Activated CD4-positive, alpha-beta T cell treated with anti-CD3 and anti-CD28 coated beads, Interleukin-2, amount 10 ng/mL, durations not matched to agents 24 days and 14 days (primary cell): Measurements from ENCODE around the gene PHOX2B. TPM values are rescaled to one million over a fixed set of nuclear protein-coding genes. Genes with fewer than 3 reads are reported as not detected.
"Not testable (repeated sequence)": the region's sequence is repeated elsewhere in the genome, so short reads cannot be mapped to it uniquely, and the experiment has no call there.

Experiments used
- DNase-seq: peaks from one replicate; pipeline ENCODE4 v3.0.0; 2022
- H3K27ac Mint-ChIP-seq: one replicate; pipeline ENCODE4 v1.8.0; 2022; ENCODE audit warnings: mild to moderate bottlenecking, mixed read lengths
- H3K27me3 Mint-ChIP-seq: one replicate; pipeline ENCODE4 v1.8.0; 2022; ENCODE audit warnings: mixed read lengths
- H3K36me3 Mint-ChIP-seq: one replicate; pipeline ENCODE4 v1.8.0; 2022; ENCODE audit warnings: low read depth, mild to moderate bottlenecking, mixed read lengths
- H3K4me1 Mint-ChIP-seq: one replicate; pipeline ENCODE4 v1.8.0; 2021; ENCODE audit warnings: mixed read lengths
- H3K4me3 Mint-ChIP-seq: one replicate; pipeline ENCODE4 v1.8.0; 2022; ENCODE audit warnings: mild to moderate bottlenecking, moderate library complexity, mixed read lengths
- H3K9me3 Mint-ChIP-seq: one replicate; pipeline ENCODE4 v1.8.0; 2021; ENCODE audit warnings: mixed read lengths
- intact Hi-C: fragments of 100-400 bp; cut with micrococcal nuclease; formaldehyde crosslinking; loops from one replicate; pipeline ENCODE4 v1.15.1; 2023
- total RNA-seq: library from RNA; stranded (reverse); gene quantifications from 2 replicates; pipeline ENCODE4 v1.2.3, GENCODE V29; 2022

Gene PHOX2B
- total RNA-seq, 1 donor from 2014 or later, result not detected

DNA sequence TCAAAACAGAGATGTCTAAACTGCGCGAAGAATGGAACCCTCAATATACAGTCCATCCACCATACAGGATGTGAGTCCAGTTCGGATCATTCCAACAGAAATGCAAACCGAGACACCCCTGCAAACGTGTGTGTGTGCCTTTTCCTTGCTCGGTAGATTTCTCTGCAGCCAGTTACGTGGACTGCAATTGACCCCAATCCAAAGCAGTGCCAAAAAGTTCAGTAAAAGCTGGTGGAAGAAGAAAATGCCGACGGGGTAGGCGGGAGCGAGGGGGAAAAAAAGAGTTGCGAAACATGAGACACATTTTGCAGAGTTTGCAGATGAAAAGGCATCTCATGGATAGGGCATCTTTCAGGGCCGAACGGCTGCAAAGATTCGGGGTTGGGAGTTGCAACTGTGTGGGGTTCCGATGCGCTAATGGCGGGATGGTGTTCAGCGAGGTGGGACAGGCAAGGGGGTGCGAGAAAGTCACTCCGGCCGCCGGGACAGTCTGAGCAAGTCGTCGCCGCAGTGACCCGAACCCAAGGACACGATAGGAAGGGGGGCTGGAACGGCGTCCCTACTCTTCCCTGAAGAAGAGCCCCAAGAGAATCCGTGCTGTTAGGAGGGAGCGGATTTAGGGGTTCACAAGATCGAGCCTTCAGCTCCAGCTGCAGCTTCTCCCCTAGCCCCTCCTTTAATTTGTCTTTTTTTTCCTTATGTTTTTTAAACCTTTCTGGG is 3.8 kb downstream of the PHOX2B start:
- intact Hi-C loops, result loop anchor here (10.0 kb wide), 1 partner anchor 650 kb away; the partner anchor contains the start of gene SHISA3
- no peak for DNase-seq
- no peak overlapping the region for H3K4me3 Mint-ChIP-seq

DNA sequence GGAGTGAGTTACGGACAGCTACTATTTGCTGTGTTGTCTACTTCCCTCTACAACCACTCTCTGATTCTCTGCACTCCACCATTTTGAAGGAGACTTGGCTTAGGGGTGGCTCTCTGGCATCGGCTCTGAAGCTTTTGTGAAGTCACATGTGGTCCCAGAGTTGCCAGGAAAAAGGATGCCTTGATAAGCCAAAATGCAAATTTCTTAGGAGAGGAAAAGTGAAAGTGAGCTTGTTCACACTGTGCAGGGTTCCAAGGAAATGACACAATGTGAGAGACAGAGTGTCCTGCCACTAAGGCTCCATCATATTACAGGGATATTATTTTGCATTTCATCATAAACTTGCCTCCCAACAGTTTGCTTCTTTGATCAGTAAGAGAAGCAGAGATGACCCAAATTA is 7.2 kb downstream of the PHOX2B start:
- Mint-ChIP-seq H3K4me3 (no peak overlapping the region), H3K9me3 (peaks cover 5% of the 10 kb centered on the region), H3K36me3 (peaks cover 7% of the 10 kb centered on the region), H3K27me3 (peaks cover 20% of the 10 kb centered on the region), H3K27ac (no peak overlapping the region), H3K4me1 (no peaks in the 10 kb centered on the region)
- intact Hi-C loops, result loop anchor here (10.0 kb wide), 1 partner anchor 653 kb away; the partner anchor contains the start of gene SHISA3
- no peak for DNase-seq

More for the DNA sequence above, 3.8 kb downstream of the PHOX2B start:
- no peak overlapping the region for H3K27ac Mint-ChIP-seq
- H3K27me3 Mint-ChIP-seq, result peaks cover 52% of the 10 kb centered on the region
- peaks cover 16% of the 10 kb centered on the region for H3K9me3 Mint-ChIP-seq
- no peaks in the 10 kb centered on the region for H3K4me1 Mint-ChIP-seq
- peaks cover 10% of the 10 kb centered on the region for H3K36me3 Mint-ChIP-seq

DNA sequence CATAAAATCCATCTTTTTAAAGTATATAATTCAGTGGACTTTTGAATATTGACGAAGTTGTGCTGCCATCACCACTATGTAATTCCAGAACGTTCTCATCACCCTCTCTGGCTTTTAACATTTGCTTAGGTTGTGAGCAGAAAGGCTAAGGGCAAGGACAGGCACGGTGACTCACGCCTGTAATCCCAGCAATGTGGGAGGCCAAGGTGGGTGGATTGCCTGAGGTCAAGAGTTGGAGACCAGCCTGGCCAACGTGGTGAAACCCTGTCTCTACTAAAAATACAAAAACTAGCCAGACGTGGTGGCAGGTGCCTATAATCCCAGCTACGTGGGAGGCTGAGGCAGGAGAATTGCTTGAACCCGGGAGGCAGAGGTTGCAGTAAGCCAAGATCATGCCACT is 11.0 kb downstream of the PHOX2B start:
- H3K36me3 Mint-ChIP-seq, intact Hi-C loops, DNase-seq, H3K27me3 Mint-ChIP-seq, H3K4me3 Mint-ChIP-seq, H3K4me1 Mint-ChIP-seq, H3K9me3 Mint-ChIP-seq, H3K27ac Mint-ChIP-seq: not testable (repeated sequence)

DNA sequence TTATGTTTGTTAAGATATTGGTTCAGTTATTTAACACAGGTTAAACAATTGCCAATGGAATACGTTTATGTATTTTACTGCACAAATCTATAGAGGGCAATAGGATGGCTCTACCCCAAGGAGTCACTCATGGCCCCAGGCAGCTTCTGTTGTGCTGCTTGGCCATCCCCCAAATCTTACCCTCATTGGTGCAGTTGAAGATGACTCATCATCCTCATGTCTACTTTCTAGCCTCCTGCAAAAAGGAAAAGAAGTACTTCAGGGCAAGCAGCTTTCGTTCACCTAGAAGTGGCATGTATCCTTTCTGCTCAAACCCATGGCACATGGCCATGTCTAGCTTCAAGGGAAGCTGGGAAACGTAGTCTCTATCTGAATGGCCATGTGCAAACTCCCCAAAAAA is 14.2 kb downstream of the PHOX2B start:
- intact Hi-C loops, result no loop called here

DNA sequence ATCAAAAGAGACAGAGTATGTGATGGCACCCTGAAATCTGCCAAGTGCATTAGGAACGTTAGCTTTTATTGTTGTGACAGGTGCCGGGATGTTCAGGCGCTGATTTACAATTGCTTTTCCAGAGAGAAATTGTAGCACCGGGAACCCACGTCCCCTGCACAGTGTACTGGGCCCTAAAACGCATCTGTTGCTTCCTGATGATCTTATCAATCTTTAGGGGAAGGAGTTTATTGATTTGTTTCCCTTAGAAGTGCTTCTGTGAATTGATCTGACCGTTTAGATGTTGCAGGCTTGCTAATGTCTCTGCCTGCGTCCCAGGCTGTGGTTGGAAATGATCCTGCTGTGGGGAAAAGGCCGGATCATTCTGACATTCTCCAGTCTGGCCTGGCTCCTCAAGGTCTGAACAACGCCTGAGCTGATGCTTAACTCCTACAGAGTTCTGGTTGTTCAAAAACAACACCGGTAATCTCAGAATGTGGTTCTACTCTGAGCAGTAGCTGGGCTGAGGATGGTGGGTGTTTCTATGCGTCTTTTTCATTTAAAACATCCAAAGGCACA is 16.9 kb downstream of the PHOX2B start:
- Mint-ChIP-seq H3K27ac (no peak overlapping the region), H3K4me3 (no peak overlapping the region), H3K36me3 (no peaks in the 10 kb centered on the region), H3K9me3 (peaks cover 4% of the 10 kb centered on the region), H3K27me3 (peaks cover 9% of the 10 kb centered on the region), H3K4me1 (no peaks in the 10 kb centered on the region)
- intact Hi-C loops, result no loop called here
- no peak for DNase-seq

More for the DNA sequence above, 14.2 kb downstream of the PHOX2B start:
- Mint-ChIP-seq H3K4me3 (no peak overlapping the region), H3K4me1 (no peaks in the 10 kb centered on the region), H3K27me3 (peaks cover 8% of the 10 kb centered on the region), H3K9me3 (peaks cover 4% of the 10 kb centered on the region), H3K36me3 (no peaks in the 10 kb centered on the region), H3K27ac (no peak overlapping the region)
- DNase-seq, result no peak

DNA sequence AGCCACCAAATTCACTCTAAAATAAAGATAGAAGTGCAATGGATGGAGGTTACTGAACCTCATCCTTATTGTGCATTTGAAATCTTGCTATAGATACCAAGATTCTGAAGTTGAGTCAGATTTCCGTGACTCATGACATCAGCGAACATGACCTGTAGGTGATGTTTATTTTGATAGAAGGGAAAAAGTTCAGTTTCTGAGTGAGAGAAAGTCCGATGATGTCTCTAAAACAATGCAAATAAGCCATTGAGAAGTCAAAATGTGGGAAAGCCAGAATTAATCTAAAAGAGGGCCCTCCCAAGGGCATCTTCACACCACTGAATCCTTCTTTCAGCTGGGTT is 20.0 kb downstream of the PHOX2B start:
- DNase-seq, result no peak
- Mint-ChIP-seq H3K27ac (no peak overlapping the region), H3K9me3 (peaks cover 6% of the 10 kb centered on the region), H3K27me3 (peaks cover 9% of the 10 kb centered on the region), H3K4me1 (no peaks in the 10 kb centered on the region), H3K4me3 (no peak overlapping the region), H3K36me3 (no peaks in the 10 kb centered on the region)
- intact Hi-C loops, result no loop called here

DNA sequence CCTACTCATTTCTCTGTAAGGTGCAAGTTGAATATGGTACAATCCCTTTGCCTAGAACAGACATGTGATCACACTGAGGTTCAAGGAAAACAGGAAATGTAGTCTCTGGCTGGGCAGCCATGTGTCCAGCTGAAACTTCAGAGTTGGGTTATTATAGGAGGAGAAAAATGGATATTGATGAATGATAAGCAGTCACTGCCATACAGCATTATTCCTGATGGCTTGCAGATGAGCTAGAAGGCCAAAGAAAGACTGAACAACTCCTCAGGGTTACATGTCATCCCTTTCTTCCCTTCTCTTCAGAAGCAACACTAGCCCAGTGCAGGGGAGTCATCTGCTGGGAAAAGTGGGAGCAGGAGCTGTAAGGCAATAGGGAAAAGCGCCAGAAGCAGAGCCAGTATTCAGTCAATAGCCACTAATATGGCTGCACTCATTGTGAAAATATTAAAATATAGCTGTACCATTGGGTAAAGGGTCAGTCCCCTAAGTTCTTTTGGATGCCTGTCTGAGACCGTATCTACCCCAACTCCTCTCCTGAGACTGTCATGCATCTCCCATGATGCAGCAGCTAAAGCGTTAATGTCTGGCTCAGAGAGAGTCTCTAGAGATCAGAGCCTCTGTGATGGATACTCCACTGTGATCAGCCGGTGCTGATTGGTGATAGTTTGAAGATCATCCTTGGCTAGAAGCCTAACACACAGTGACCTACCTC is 20.5 kb downstream of the PHOX2B start:
- no peaks in the 10 kb centered on the region for H3K4me1 Mint-ChIP-seq
- H3K4me3 Mint-ChIP-seq, result no peak overlapping the region
- peaks cover 6% of the 10 kb centered on the region for H3K9me3 Mint-ChIP-seq
- intact Hi-C loops, result no loop called here
- H3K36me3 Mint-ChIP-seq, result no peaks in the 10 kb centered on the region
- H3K27me3 Mint-ChIP-seq, result peaks cover 9% of the 10 kb centered on the region
- no peak overlapping the region for H3K27ac Mint-ChIP-seq
- no peak for DNase-seq

DNA sequence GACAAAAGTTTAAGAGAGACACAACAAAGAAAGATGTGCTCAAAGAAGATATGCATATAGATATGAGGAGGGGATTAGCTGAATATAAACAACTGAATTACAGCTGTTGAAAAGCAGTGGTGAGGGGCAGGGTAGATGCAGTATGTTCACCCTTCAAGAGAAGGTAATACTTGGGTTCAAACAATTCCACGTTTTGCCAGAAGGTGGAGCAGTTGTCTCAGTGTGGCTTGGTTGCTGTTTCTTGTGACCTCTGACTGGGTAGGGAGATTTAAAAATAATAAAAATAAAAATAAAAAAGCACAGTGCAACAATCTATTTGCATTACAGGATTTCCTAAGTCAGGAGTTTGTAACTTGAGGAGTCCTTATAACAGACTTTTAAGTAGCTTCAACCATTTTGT is 23.3 kb downstream of the PHOX2B start:
- no peak for DNase-seq
- Mint-ChIP-seq H3K27me3 (peaks cover 5% of the 10 kb centered on the region), H3K4me1 (no peaks in the 10 kb centered on the region)

DNA sequence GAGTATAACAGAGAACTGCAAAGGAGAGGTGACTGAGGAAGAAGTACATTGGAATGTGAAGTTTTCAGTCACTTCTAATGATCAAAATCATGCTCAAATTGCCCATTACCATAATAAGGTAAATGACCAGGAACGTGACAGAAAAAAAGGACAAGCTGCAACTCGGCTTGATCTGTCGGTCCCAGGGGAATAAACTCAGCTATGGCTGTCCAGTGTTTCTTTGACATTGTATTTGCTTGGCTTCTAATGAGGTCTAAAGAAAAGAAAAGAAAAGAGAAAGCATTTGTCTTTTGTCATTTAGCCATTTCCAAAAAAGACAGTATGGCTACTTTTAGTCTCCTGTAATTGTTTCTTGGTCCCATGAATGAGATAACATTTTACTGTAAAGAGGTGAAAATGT is 25.2 kb downstream of the PHOX2B start:
- Mint-ChIP-seq H3K27ac (no peak overlapping the region), H3K9me3 (peaks cover 6% of the 10 kb centered on the region), H3K36me3 (no peaks in the 10 kb centered on the region), H3K27me3 (no peaks in the 10 kb centered on the region), H3K4me3 (no peak overlapping the region), H3K4me1 (no peaks in the 10 kb centered on the region)
- intact Hi-C loops, result no loop called here
- DNase-seq, result no peak

More for the DNA sequence above, 23.3 kb downstream of the PHOX2B start:
- intact Hi-C loops, result no loop called here
- Mint-ChIP-seq H3K36me3 (no peaks in the 10 kb centered on the region), H3K27ac (no peak overlapping the region), H3K4me3 (no peak overlapping the region), H3K9me3 (peaks cover 6% of the 10 kb centered on the region)

DNA sequence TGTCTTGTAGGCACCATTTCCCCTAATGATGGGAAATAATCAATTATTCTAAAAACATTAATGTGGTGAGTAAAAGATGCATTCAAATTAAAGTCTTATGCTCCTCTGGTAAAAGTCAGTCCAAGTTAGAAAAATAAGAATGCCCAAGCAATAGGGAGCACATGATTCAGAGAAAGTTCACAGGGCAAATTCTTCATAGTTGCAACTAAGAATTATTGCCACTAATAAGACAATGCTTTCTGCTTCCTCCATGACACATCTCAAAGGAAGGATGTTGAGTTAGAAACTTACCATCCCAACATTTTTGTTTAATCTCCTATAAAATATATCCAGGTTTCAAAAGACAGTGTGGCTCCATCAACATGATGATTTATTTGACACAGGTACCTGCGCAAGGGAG is 26.3 kb downstream of the PHOX2B start:
- H3K4me1 Mint-ChIP-seq, result no peaks in the 10 kb centered on the region
- intact Hi-C loops, result no loop called here
- H3K27me3 Mint-ChIP-seq, result no peaks in the 10 kb centered on the region
- H3K4me3 Mint-ChIP-seq, result no peak overlapping the region
- no peak overlapping the region for H3K27ac Mint-ChIP-seq
- no peak for DNase-seq
- H3K36me3 Mint-ChIP-seq, result no peaks in the 10 kb centered on the region
- H3K9me3 Mint-ChIP-seq, result peaks cover 6% of the 10 kb centered on the region

DNA sequence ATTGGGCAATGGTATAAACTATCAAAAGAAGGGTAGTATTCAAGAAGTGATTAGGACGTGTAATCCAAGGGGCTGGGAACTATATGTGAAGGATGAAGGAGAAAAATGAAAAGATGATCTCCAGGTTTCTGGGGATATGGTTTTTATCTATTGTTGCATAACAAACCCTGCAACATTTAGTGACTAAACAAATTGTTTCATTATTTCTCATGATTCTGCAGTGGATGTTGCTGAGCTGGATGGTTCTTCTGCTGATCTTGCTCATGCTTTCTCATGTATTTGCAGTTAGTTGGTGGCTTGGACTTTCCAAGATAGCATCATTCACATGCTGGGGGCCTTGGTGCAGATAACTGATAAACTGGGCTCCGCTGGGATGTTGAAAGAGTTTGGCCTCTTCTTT is 29.1 kb downstream of the PHOX2B start:
- Mint-ChIP-seq H3K4me1 (no peaks in the 10 kb centered on the region), H3K27me3 (no peaks in the 10 kb centered on the region), H3K36me3 (no peaks in the 10 kb centered on the region), H3K27ac (no peak overlapping the region), H3K9me3 (no peaks in the 10 kb centered on the region), H3K4me3 (no peak overlapping the region)
- intact Hi-C loops, result no loop called here
- no peak for DNase-seq

DNA sequence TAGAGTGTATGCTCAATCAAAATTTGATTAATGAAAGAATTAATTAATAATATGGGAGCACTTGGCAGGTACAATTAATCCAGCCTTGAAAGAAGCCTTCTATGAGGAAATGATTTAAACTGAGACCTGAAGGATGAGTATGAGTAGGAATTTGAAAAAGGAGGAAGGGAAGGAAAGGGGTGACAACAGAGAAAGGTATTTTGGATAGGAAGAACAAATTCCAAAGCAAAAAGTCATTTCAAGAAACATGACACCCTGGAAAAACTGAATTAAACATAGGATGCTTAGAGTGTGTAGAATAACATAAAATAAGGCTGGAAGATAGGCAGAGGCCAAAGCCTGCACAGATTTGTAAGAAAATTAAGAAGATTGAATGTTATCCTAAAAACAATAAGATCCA is 29.6 kb downstream of the PHOX2B start:
- Mint-ChIP-seq H3K4me3 (no peak overlapping the region), H3K9me3 (no peaks in the 10 kb centered on the region), H3K27ac (no peak overlapping the region), H3K4me1 (no peaks in the 10 kb centered on the region), H3K36me3 (no peaks in the 10 kb centered on the region), H3K27me3 (no peaks in the 10 kb centered on the region)
- DNase-seq, result no peak
- intact Hi-C loops, result no loop called here

DNA sequence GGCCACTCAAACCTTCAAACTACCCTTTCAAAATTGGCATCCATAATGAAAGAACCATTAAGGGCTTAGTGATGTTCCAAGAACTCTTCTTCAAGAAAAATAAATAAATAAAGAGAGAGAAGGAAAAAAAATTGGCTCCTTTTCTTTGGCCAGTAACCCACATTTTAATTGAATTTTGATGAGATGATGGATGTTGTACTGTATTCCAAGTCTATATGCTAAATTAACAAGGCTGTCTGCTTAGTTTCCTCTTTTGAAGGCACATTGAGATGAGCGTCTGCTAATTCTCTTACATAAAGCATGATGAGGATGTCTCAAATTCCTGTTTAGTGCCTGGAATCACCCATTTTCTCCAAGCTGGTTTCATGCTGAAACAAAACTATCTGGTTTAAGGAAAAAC is 33.4 kb downstream of the PHOX2B start:
- Mint-ChIP-seq H3K36me3 (no peaks in the 10 kb centered on the region), H3K27ac (no peak overlapping the region), H3K27me3 (no peaks in the 10 kb centered on the region), H3K4me1 (no peaks in the 10 kb centered on the region), H3K9me3 (no peaks in the 10 kb centered on the region), H3K4me3 (no peak overlapping the region)
- DNase-seq, result no peak
- intact Hi-C loops, result no loop called here

DNA sequence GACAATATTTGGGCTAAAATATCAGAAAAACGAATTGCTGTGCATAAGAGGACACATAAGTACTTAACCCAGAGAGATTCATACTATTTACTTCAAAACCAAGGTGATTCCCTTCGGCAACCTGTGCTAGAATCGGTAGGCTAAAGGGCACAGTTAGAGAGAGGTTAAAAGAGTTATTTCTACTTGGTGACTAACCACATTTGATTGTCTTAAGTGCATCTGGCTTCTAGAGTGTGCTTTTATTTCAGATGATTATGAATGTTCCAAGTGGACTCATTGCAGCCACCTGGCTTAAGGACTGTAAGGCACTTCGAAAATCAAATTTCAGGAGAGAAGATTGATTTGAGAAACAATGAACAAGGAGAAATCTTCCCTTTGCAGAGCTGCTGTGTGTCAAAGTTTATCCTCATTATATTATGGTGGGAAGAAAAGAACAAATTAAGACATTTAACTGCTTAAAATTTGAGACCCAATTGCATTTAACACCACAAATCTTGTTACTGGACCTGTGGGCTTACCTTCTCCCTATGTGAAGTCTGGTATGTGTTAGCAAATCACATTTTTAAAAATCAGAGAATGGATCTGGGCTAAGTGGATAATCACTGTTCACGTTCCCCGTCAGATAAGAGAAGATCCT is 34.0 kb downstream of the PHOX2B start:
- H3K36me3 Mint-ChIP-seq, result no peaks in the 10 kb centered on the region
- intact Hi-C loops, result no loop called here
- no peak overlapping the region for H3K27ac Mint-ChIP-seq
- no peaks in the 10 kb centered on the region for H3K4me1 Mint-ChIP-seq
- no peak for DNase-seq
- no peak overlapping the region for H3K4me3 Mint-ChIP-seq
- H3K9me3 Mint-ChIP-seq, result no peaks in the 10 kb centered on the region
- no peaks in the 10 kb centered on the region for H3K27me3 Mint-ChIP-seq
